Osteocyte (in vitro differentiated cells): ENCODE results near the gene MIA. TPM values are rescaled to one million over a fixed set of nuclear protein-coding genes. Genes with fewer than 3 reads are reported as not detected.
A peak's percentile ranks its signal among the peaks of the same experiment; 100 is the strongest.
"Not testable (repeated sequence)": the region's sequence is repeated elsewhere in the genome, so short reads cannot be mapped to it uniquely, and the experiment has no call there.

Experiments used
- DNase-seq: peaks from one replicate; pipeline ENCODE4 v3.0.0; 2021; ENCODE audit warnings: mixed read lengths; ENCODE audit not compliant: unreplicated experiment; ENCODE audit errors: extremely low spot score
- H3K27ac Mint-ChIP-seq: one replicate; pipeline ENCODE4 v1.8.0; 2021; ENCODE audit warnings: mild to moderate bottlenecking, mixed read lengths; ENCODE audit not compliant: unreplicated experiment
- H3K27me3 Mint-ChIP-seq: one replicate; pipeline ENCODE4 v1.8.0; 2021; ENCODE audit warnings: mixed read lengths; ENCODE audit not compliant: unreplicated experiment
- H3K36me3 Mint-ChIP-seq: one replicate; pipeline ENCODE4 v1.8.0; 2021; ENCODE audit warnings: mixed read lengths; ENCODE audit not compliant: unreplicated experiment
- H3K4me1 Mint-ChIP-seq: one replicate; pipeline ENCODE4 v1.8.0; 2021; ENCODE audit warnings: mixed read lengths; ENCODE audit not compliant: unreplicated experiment
- H3K4me3 Mint-ChIP-seq: one replicate; pipeline ENCODE4 v1.8.0; 2021; ENCODE audit warnings: mild to moderate bottlenecking, moderate library complexity, mixed read lengths; ENCODE audit not compliant: unreplicated experiment
- H3K9me3 Mint-ChIP-seq: one replicate; pipeline ENCODE4 v1.8.0; 2021; ENCODE audit warnings: mixed read lengths; ENCODE audit not compliant: unreplicated experiment
- total RNA-seq: library from RNA; stranded (reverse); gene quantifications from 2 replicates; pipeline ENCODE4 v1.2.1, GENCODE V29; 2021
- TF ChIP-seq, protein P1 (sequence below): fragments of 200-600 bp; sonication (generic); IDR thresholded peaks from 2 replicates; pipeline ENCODE4 v1.5.0; 2021; ENCODE audit warnings: antibody characterized with exemption, mild to moderate bottlenecking, moderate library complexity

The MIA gene
- total RNA-seq, 1 donor from 2014 or later: not detected

DNA sequence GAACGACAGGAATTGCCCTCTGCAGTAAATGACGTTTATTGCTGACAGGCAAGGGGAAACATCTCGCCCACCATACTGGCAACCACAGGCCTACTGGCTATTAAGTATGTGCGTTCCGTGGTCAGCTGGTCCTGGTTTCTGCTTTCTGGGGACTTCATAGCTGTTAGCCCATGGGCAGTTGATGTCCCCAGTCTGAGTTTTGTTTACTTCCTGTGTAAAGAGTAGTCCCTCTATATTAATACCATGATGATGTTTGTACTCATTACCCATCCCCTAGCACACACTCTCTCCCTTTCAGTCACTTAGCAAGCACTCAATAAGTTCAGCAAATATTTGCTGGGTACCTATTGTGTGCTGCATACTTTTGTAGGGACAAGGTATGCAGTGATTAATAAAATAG, 6.5 kb upstream of the MIA start:
- H3K27ac Mint-ChIP-seq: no peak overlapping the region
- peaks cover 27% of the 10 kb centered on the region for H3K36me3 Mint-ChIP-seq
- H3K4me1 Mint-ChIP-seq: no peaks in the 10 kb centered on the region
- H3K27me3 Mint-ChIP-seq: no peaks in the 10 kb centered on the region
- TF ChIP-seq, protein P1, sequence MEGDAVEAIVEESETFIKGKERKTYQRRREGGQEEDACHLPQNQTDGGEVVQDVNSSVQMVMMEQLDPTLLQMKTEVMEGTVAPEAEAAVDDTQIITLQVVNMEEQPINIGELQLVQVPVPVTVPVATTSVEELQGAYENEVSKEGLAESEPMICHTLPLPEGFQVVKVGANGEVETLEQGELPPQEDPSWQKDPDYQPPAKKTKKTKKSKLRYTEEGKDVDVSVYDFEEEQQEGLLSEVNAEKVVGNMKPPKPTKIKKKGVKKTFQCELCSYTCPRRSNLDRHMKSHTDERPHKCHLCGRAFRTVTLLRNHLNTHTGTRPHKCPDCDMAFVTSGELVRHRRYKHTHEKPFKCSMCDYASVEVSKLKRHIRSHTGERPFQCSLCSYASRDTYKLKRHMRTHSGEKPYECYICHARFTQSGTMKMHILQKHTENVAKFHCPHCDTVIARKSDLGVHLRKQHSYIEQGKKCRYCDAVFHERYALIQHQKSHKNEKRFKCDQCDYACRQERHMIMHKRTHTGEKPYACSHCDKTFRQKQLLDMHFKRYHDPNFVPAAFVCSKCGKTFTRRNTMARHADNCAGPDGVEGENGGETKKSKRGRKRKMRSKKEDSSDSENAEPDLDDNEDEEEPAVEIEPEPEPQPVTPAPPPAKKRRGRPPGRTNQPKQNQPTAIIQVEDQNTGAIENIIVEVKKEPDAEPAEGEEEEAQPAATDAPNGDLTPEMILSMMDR: no peak
- no peak overlapping the region for H3K4me3 Mint-ChIP-seq
- H3K9me3 Mint-ChIP-seq: no peaks in the 10 kb centered on the region
- DNase-seq: no peak

DNA sequence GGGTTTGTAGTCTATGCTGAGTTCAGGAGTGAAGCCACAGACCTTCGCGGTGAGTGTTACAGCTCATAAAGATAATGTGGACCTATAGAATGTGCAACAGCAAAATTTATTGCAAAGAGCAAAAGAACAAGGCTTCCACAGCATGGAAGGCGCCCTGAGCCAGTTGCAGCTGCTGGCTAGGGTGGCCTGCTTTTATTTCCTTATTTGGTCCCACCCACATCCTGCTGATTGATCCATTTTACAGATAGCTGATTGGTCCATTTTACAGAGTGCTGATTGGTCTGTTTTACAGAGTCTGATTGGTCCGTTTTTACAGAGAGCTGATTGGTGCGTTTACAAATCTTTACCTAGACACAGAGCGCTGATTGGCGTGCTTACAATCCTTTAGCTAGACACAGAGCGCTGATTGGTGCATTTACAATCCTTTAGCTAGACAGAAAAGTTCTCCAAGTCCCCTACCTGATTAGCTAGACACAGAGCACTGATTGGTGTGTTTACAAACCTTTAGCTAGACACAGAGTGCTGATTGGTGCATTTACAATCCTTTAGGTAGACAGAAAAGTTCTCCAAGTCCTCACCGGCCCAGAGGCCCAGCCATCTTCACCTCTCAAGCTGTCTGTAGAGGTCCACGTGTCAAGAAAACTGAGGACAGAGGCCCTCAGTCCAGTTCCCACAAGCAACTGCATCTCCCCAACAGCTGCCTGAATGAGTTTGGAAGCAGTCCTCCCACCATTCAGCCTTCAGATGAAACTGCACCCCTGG, 4.0 kb upstream of the MIA start:
- not testable (repeated sequence) for DNase-seq, H3K4me1 Mint-ChIP-seq, H3K27me3 Mint-ChIP-seq, H3K27ac Mint-ChIP-seq, H3K4me3 Mint-ChIP-seq, H3K9me3 Mint-ChIP-seq, H3K36me3 Mint-ChIP-seq

DNA sequence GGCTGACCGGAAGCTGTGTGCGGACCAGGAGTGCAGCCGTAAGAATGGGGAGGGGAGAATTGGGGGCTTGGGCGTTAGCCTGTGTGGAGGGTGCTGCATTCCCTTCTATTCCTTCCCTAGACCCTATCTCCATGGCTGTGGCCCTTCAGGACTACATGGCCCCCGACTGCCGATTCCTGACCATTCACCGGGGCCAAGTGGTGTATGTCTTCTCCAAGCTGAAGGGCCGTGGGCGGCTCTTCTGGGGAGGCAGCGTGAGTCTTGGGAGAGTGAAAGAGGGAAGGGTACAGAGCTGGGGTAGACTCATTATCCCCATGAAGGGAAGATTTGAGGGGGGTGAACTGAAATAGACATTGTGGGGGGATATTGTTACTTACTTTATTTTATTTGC, 306 bp downstream of the MIA start:
- Mint-ChIP-seq H3K4me3 (peak overlapping the region; percentile 54), H3K27ac (no peak overlapping the region), H3K9me3 (no peaks in the 10 kb centered on the region), H3K36me3 (peaks cover 5% of the 10 kb centered on the region), H3K4me1 (peaks cover 24% of the 10 kb centered on the region), H3K27me3 (no peaks in the 10 kb centered on the region)
- TF ChIP-seq, protein P1: no peak
- no peak for DNase-seq

DNA sequence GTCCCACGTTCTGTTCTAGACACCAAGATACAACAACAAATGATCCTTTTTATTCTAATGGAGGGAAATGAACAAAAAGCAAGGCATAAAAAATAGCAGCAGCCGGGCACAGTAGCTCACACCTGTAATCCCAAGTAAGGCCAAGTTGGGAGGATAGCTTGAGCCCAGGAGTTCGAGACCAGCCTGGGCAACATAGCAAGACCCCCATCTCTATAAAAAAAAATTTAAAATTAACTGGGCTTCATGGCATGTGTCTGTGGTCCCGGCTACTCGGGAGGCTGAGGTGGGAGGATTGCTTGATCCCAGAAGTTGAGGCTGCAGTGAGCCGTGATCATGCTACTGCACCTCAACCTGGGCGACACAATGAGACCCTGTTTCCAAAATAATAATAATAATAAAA, 1.0 kb downstream of the MIA start:
- TF ChIP-seq, protein P1: no peak
- no peak overlapping the region for H3K4me3 Mint-ChIP-seq
- no peaks in the 10 kb centered on the region for H3K27me3 Mint-ChIP-seq
- no peaks in the 10 kb centered on the region for H3K9me3 Mint-ChIP-seq
- no peak overlapping the region for H3K27ac Mint-ChIP-seq
- no peak for DNase-seq
- no peaks in the 10 kb centered on the region for H3K36me3 Mint-ChIP-seq
- H3K4me1 Mint-ChIP-seq: peaks cover 24% of the 10 kb centered on the region

DNA sequence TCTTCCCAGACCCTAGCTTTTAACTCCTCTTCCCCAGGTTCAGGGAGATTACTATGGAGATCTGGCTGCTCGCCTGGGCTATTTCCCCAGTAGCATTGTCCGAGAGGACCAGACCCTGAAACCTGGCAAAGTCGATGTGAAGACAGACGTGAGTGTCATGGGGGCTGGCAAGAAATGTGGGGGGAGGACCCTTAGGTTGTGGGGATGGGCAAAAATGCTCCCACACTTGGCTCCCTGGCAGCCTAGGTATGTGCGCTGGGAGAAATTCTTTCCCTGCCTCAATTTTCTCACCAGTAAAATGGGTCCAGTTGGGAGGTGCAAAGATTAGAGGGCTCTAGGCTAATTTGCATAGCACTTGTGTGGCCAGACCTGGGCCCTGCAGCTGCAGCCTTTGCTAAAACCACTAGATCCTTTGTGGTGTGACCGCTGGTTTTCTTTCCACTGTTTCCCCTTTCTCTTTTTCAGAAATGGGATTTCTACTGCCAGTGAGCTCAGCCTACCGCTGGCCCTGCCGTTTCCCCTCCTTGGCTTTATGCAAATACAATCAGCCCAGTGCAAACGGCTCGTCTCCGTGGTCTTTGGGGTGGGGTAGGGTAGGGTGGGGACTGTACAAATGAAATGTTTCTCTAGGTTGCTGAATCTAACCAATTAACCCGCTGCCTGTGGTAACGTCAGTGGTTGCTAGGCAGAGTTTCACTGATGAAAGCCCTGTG, 1.8 kb downstream of the MIA start:
- DNase-seq: peak; percentile 93
- no peaks in the 10 kb centered on the region for H3K9me3 Mint-ChIP-seq
- peaks cover 2% of the 10 kb centered on the region for H3K36me3 Mint-ChIP-seq
- TF ChIP-seq, protein P1: no peak
- peak overlapping the region; percentile 89 for H3K4me3 Mint-ChIP-seq
- peak overlapping the region; percentile 99 for H3K27ac Mint-ChIP-seq
- H3K27me3 Mint-ChIP-seq: no peaks in the 10 kb centered on the region
- H3K4me1 Mint-ChIP-seq: peaks cover 24% of the 10 kb centered on the region
